H1 (cell line): Measurements from ENCODE around the gene PDE2A. TPM values are rescaled to one million over a fixed set of nuclear protein-coding genes. Genes with fewer than 3 reads are reported as not detected.

Experiments
- BRCA1 ChIP-seq: IDR thresholded peaks from 2 replicates; pipeline ENCODE4 v1.6.1; 2012; ENCODE audit warnings: low read depth, low read length, improper control_type of control experiment
- EGR1 ChIP-seq: IDR thresholded peaks from 2 replicates; pipeline ENCODE4 v1.6.1; 2011; ENCODE audit warnings: low read depth, low read length, borderline replicate concordance
- GABPA ChIP-seq: IDR thresholded peaks from 2 replicates; pipeline ENCODE4 v1.6.1; 2011; ENCODE audit warnings: mild to moderate bottlenecking, low read length, moderate library complexity, borderline replicate concordance; ENCODE audit not compliant: insufficient read depth
- KDM1A ChIP-seq: fragments of 200-600, 300-600 bp; sonication (generic); IDR thresholded peaks from 2 replicates; pipeline ENCODE4 v1.7.1; 2016; ENCODE audit warnings: mild to moderate bottlenecking, low read length, borderline replicate concordance
- PHF8 ChIP-seq: fragments of 200-600 bp; sonication (generic); conservative IDR thresholded peaks from 2 replicates; pipeline ENCODE4 v1.7.1; 2012; ENCODE audit warnings: low read depth, mild to moderate bottlenecking, inconsistent platforms, low read length, moderate library complexity
- polyA plus RNA-seq, 7 experiments: library from polyadenylated mRNA; depleted of rRNA in 3 of 7; stranded (reverse) in 5 of 7; unstranded in 2 of 7; fragments of >200 nt in 5 of 7; fragments of 200-250 nt in 2 of 7; gene quantifications; 1 replicate in 5 of 7; 2 replicates in 1 of 7; 4 replicates in 1 of 7; pipeline versions ENCODE4 v1.2.1 to v1.2.3, GENCODE V29; 2011 to 2013; ENCODE audit warnings: missing spikeins in 2 of 7, mixed read lengths in 2 of 7
- total RNA-seq: library from RNA; stranded (reverse); fragmentation: NEBNext Ultra II Directional; extraction: Animal tissue kit (Norgen Biotek cat#: 25700); gene quantifications from 2 replicates; pipeline ENCODE4 v1.2.1, GENCODE V29; 2021
- TF ChIP-seq, protein P1 (sequence below): fragments of 300-600 bp; sonication (generic); IDR thresholded peaks from 2 replicates; pipeline ENCODE4 v1.7.1; 2012; ENCODE audit warnings: low read length, moderate library complexity, mild to moderate bottlenecking, inconsistent platforms; ENCODE audit not compliant: insufficient replicate concordance

PDE2A gene
- total and polyA plus RNA-seq, 2 of the 8 experiments (the other 6 are each of a cell fraction or from before 2014, with no cell fraction given): 3.4 to 7.1 TPM

DNA sequence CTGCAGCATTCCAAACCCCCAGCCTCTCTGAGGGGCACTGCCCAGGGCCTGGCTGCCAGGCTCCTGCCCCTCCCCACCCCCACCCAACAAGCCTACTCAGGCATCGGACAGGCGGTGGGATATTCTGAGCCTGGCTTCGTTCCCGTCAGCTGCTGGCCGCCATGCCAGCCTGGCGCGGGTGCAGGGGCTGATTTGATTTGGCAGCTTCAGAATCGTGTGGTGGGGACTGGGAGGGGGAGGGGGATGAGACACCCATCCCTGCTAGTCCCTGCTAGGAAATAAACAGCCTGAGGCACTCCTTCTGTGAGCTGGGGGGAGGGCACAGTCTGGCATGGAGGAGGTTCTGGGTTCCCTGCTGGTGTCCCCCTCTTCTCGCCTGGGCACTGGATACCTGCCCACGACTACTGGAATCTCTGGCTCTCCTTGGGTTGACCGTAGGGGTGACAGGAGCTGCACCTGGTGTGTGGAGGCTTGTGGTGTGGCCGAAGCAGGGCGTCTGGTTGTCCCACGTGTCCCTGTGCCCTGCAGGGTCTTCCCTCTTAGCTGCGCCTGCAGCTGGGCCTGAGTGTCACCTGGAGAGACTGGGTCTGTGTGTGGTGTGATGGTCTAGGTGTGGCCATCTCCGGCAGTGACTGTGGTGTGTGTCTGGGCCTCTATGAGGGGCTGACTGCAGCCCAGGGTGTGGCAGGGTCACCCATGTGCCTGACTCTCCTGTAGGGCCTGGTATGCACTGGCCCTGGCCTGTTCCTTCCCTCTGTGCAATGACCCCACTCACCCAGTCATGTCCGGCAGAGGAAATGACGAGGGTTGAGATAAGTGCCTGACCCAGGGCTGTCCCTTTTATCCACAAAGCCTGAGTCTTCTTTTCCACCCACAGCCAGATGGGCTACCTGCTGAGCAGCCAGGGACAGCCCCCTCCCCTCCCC is 42.2 kb downstream of the PDE2A start (continued):
- TF ChIP-seq, protein P1, sequence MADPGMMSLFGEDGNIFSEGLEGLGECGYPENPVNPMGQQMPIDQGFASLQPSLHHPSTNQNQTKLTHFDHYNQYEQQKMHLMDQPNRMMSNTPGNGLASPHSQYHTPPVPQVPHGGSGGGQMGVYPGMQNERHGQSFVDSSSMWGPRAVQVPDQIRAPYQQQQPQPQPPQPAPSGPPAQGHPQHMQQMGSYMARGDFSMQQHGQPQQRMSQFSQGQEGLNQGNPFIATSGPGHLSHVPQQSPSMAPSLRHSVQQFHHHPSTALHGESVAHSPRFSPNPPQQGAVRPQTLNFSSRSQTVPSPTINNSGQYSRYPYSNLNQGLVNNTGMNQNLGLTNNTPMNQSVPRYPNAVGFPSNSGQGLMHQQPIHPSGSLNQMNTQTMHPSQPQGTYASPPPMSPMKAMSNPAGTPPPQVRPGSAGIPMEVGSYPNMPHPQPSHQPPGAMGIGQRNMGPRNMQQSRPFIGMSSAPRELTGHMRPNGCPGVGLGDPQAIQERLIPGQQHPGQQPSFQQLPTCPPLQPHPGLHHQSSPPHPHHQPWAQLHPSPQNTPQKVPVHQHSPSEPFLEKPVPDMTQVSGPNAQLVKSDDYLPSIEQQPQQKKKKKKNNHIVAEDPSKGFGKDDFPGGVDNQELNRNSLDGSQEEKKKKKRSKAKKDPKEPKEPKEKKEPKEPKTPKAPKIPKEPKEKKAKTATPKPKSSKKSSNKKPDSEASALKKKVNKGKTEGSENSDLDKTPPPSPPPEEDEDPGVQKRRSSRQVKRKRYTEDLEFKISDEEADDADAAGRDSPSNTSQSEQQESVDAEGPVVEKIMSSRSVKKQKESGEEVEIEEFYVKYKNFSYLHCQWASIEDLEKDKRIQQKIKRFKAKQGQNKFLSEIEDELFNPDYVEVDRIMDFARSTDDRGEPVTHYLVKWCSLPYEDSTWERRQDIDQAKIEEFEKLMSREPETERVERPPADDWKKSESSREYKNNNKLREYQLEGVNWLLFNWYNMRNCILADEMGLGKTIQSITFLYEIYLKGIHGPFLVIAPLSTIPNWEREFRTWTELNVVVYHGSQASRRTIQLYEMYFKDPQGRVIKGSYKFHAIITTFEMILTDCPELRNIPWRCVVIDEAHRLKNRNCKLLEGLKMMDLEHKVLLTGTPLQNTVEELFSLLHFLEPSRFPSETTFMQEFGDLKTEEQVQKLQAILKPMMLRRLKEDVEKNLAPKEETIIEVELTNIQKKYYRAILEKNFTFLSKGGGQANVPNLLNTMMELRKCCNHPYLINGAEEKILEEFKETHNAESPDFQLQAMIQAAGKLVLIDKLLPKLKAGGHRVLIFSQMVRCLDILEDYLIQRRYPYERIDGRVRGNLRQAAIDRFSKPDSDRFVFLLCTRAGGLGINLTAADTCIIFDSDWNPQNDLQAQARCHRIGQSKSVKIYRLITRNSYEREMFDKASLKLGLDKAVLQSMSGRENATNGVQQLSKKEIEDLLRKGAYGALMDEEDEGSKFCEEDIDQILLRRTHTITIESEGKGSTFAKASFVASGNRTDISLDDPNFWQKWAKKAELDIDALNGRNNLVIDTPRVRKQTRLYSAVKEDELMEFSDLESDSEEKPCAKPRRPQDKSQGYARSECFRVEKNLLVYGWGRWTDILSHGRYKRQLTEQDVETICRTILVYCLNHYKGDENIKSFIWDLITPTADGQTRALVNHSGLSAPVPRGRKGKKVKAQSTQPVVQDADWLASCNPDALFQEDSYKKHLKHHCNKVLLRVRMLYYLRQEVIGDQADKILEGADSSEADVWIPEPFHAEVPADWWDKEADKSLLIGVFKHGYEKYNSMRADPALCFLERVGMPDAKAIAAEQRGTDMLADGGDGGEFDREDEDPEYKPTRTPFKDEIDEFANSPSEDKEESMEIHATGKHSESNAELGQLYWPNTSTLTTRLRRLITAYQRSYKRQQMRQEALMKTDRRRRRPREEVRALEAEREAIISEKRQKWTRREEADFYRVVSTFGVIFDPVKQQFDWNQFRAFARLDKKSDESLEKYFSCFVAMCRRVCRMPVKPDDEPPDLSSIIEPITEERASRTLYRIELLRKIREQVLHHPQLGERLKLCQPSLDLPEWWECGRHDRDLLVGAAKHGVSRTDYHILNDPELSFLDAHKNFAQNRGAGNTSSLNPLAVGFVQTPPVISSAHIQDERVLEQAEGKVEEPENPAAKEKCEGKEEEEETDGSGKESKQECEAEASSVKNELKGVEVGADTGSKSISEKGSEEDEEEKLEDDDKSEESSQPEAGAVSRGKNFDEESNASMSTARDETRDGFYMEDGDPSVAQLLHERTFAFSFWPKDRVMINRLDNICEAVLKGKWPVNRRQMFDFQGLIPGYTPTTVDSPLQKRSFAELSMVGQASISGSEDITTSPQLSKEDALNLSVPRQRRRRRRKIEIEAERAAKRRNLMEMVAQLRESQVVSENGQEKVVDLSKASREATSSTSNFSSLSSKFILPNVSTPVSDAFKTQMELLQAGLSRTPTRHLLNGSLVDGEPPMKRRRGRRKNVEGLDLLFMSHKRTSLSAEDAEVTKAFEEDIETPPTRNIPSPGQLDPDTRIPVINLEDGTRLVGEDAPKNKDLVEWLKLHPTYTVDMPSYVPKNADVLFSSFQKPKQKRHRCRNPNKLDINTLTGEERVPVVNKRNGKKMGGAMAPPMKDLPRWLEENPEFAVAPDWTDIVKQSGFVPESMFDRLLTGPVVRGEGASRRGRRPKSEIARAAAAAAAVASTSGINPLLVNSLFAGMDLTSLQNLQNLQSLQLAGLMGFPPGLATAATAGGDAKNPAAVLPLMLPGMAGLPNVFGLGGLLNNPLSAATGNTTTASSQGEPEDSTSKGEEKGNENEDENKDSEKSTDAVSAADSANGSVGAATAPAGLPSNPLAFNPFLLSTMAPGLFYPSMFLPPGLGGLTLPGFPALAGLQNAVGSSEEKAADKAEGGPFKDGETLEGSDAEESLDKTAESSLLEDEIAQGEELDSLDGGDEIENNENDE: no peak
- TF ChIP-seq BRCA1 (no peak), GABPA (no peak), PHF8 (no peak), KDM1A (no peak), EGR1 (no peak)
- TF ChIP-seq, all 59 proteins: peak for 0
